GM18505 (cell line): ENCODE results near the gene CANT1.
"Not testable (repeated sequence)": the region's sequence is repeated elsewhere in the genome, so short reads cannot be mapped to it uniquely, and the experiment has no call there.

Experiments
- ATAC-seq: cut with Tn5 transposase; IDR thresholded peaks from one replicate; pipeline ENCODE4 v1.9.1; 2021; ENCODE audit not compliant: unreplicated experiment
- POLR2A ChIP-seq: IDR thresholded peaks from 4 replicates; pipeline ENCODE4 v1.6.1; 2011; ENCODE audit warnings: borderline replicate concordance; ENCODE audit not compliant: insufficient read depth, insufficient read length; ENCODE audit errors: extremely low read depth

The CANT1 gene

GRCh38 chr17:79027925-79028491, 18.4 kb upstream of the CANT1 start:
- TF ChIP-seq POLR2A: no peak
- ATAC-seq: no peak

- no peak for ATAC-seq
- no peak for TF ChIP-seq POLR2A
These were observed 17.8 kb upstream of the CANT1 start for GRCh38 chr17:79027274-79027924.

- no peak for TF ChIP-seq POLR2A
- no peak for ATAC-seq
These were observed 17.1 kb upstream of the CANT1 start for GRCh38 chr17:79026376-79027273.

GRCh38 chr17:79024901-79025737, 15.6 kb upstream of the CANT1 start:
- no peak for TF ChIP-seq POLR2A
- no peak for ATAC-seq

GRCh38 chr17:79023886-79024771, 14.6 kb upstream of the CANT1 start, which contains the start of gene C1QTNF1:
Gene C1QTNF1 (plus strand): TSS chr17:79024169. CDS start chr17:79043969, 19,800 bp downstream.
- no peak for ATAC-seq
- TF ChIP-seq POLR2A: no peak

GRCh38 chr17:79023180-79023705, 13.7 kb upstream of the CANT1 start:
- TF ChIP-seq POLR2A: no peak
- ATAC-seq: no peak

- ATAC-seq: no peak
- TF ChIP-seq POLR2A: no peak
These were observed 13.0 kb upstream of the CANT1 start for GRCh38 chr17:79022507-79022991.

- not testable (repeated sequence) for ATAC-seq
These were observed 12.4 kb upstream of the CANT1 start for GRCh38 chr17:79021929-79022328.

GRCh38 chr17:79020631-79021301, 11.2 kb upstream of the CANT1 start:
- no peak for TF ChIP-seq POLR2A
- no peak for ATAC-seq

- TF ChIP-seq POLR2A: no peak
- ATAC-seq: no peak
These were observed 10.3 kb upstream of the CANT1 start for GRCh38 chr17:79019632-79020584.
